RKO (cell line): ENCODE measurements around the gene ZNF593OS.

Experiments used
- DNase-seq: peaks from one replicate; pipeline ENCODE4 v3.0.0-alpha.2; 2016; ENCODE audit warnings: low spot score

Gene ZNF593OS

DNA sequence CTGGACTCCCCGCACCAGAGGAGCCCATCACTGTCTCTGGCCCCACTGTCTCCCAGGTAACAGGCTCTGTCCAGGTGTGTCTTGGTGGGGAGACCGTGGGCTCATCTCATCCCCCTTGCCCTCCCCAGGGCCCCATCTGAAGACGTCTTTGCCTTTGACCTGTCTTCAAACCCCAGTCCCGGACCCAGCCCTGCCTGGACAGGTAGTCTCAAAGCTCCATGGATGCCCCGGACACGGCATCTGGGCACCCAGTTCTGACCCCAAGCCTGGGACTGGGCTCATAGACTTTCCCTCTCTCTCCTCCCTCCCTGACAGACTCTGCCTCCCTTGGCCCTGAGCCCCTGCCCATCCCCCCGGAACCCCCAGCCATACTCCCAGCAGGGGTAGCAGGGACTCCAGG lies 12.5 kb upstream of the ZNF593OS start:
- DNase-seq = no peak

DNA sequence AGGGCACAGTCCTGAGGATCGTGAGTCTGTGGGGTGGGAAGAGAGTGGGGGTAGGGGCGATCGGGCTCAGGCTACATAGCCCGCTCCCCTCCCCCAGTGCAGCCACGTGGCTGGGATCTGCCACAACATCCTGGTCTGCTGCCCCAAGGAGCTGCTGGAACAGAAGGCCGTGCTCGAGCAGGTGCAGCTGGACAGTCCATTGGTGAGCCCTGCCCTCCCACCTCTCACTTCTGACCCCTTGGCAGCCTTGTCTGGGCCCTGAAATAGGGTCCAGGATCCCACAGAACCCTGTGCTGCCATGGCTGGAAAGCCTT lies 10.7 kb upstream of the ZNF593OS start:
- no peak for DNase-seq

DNA sequence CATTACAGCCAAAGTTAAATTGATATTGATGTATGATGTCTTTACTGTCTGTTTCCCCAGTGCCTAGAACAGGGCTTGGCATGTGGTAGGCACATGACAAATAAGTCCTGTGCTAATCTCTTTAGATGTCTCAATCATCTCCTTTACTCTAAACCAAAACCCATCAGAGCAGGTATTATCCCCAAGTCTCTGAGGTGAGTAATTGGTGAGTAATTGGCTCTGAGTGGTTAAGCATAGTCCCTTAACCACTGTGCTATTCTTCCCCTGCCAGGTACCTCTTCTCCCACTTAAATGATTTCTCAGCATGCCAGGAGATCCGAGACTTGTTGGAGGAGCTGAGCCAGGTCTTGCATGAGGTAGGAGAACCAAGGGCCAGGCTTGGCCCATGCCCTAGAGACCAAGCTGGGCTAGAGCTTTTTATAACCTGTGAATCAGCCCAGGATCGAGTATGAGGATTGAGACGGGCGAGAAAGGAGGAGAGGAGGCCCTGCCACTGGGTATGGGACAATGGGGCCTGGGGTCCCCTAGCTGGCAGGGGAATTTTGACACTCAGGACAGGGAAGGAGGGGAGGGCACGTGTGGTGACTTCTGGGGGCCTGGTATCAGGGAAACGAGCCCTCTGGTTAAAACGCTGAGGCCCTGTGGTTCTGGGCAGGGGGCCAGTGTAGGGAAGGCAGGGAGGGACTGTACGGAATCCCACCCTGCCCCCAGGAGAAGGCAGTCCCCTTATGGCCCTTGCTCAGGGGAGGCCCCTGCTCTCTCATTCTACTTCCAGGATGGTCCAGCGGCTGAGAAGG lies 10.2 kb upstream of the ZNF593OS start:
- no peak for DNase-seq

DNA sequence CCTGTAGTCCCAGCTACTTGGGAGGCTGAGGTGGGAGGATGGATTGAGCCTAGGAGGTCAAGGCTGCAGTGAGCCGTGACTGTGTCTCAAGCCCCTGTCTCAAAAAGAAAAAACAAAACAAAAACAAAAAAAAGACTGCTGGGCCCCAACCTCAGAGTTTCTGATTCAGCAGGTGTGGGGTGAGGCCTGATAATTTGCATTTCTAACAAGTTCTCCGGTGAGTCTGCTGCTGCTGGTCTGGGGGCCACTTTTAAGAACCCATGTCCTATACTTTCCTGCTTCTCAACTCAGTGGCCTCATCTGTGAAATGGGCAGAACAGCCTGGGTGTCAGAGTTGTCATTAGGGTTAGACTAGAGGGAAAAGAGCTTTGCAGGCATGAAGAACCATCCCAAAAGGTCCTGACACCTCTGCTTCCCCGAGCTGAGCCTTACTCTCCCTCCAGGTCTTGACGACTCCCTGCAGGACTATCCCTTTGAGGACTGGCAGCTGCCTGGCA lies 8.4 kb upstream of the ZNF593OS start:
- no peak for DNase-seq

DNA sequence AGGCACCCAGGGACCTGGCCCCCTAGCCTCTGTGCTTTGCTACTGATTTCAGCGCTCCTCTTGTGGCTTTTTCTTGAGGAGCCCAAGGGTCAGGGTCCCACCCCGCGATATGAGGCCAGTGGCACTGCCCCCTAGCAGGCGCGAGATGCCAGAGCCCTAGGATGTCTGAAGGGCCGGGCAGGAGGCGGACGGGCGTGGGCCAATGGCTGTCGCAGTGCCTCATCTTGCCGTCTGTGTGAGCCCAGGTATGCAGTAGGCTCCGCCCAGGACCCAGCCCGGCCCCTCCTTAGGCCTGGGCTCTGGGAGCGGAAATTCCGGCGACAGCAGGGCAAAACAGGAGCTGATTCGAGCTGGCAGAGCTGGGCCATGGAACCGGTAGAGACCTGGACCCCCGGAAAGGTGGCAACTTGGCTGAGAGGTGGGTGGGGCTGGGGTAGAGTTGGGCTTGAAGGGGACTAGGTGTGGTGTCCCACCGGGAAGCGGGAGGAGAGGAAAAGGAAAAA lies 5.6 kb upstream of the ZNF593OS start, which contains the start of gene CNKSR1:
TSS of gene CNKSR1 (plus strand) at position 310 of the 503 bp plus-strand sequence. CDS start at position 367, 57 bp downstream.
- no peak for DNase-seq

- no peak for DNase-seq
Measured at GRCh38 chr1:26175346-26175745, 3.7 kb upstream of the ZNF593OS start.

GRCh38 chr1:26170472-26170821 lies 1.2 kb downstream of the ZNF593OS start:
- DNase-seq = no peak

DNA sequence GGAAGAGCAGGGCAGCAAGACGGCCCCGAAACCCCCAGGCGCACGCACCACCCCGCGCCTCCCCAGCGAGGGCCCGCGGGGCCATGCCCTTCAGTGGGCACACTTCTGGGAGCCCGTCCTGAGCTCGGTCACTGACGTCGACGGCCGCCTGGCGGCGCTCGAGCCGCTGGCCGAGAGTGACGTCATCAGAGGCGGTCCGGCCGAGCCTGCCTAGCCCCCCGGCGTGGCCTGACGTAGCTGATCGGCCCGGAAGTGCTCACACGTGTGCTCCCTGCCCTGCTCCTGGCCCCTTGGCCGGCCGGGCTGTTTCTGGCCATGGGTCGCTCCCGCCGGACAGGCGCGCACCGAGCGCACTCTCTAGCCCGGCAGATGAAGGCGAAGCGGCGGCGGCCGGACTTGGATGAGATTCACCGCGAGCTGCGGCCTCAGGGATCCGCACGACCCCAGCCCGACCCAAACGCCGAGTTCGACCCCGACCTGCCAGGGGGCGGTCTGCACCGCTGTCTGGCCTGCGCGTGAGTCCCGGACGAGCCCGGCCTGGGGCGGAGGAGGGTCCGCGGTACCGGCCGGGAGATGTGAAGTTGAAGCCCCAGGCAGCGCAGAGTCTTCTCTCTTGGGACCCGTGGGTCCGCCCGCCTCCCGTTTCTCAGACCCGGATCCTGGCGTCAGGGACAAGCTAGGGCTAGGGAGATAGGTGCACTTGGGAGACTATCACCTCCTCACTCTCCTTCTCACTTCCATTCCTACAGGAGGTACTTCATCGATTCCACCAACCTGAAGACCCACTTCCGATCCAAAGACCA lies 1.8 kb downstream of the ZNF593OS start, which contains the start of gene ZNF593:
TSS of gene ZNF593 (plus strand) at position 240 of the 803 bp plus-strand sequence. CDS start at position 316, 76 bp downstream.
- DNase-seq = peak; percentile 96

GRCh38 chr1:26169198-26169554 lies 2.5 kb downstream of the ZNF593OS start:
- DNase-seq = no peak

DNA sequence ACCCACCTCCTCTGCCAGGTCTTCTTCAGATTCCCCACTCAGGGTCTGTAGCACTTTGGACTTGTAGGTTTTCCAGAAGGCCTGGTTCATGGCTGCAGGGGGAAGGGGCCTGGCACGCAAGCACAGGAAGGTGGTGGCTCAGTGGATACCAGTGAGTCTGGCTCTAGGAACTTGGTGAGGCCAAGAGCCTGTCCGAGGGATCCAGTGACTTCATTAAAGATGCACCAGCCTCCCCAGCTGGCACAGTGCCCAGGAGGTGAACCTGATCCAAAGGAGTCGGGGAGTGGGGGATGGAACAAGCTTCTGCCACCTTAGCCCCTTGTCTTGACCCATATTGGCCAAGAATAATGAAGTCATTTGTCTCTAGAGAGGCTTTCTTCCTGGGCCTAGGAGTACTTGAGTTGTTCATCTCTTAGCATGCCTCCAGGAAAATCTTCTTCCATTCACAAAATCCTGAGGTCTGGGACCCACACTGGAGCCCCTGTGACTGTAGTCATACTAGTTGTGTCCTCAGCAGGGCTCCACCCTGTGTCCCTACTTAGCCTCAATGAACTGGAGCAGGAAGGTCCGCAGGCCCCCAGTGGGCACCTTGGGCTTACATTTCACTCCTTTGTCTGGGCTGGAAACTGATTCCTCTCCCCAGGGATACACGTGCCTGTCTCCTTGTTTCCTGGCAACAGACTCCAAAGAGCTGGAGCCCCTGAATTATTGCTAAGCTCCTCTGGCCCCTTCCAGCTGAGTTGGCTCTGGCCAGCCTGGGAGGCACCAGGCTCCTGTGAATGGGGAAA lies 3.0 kb downstream of the ZNF593OS start, which contains the start of gene C1orf232:
TSS of gene C1orf232 (minus strand) at position 554 of the 788 bp plus-strand sequence. CDS start at position 90, 464 bp downstream.
- DNase-seq = peak; percentile 17

- no peak for DNase-seq
Measured at GRCh38 chr1:26166719-26167281, 4.8 kb downstream of the ZNF593OS start.

DNA sequence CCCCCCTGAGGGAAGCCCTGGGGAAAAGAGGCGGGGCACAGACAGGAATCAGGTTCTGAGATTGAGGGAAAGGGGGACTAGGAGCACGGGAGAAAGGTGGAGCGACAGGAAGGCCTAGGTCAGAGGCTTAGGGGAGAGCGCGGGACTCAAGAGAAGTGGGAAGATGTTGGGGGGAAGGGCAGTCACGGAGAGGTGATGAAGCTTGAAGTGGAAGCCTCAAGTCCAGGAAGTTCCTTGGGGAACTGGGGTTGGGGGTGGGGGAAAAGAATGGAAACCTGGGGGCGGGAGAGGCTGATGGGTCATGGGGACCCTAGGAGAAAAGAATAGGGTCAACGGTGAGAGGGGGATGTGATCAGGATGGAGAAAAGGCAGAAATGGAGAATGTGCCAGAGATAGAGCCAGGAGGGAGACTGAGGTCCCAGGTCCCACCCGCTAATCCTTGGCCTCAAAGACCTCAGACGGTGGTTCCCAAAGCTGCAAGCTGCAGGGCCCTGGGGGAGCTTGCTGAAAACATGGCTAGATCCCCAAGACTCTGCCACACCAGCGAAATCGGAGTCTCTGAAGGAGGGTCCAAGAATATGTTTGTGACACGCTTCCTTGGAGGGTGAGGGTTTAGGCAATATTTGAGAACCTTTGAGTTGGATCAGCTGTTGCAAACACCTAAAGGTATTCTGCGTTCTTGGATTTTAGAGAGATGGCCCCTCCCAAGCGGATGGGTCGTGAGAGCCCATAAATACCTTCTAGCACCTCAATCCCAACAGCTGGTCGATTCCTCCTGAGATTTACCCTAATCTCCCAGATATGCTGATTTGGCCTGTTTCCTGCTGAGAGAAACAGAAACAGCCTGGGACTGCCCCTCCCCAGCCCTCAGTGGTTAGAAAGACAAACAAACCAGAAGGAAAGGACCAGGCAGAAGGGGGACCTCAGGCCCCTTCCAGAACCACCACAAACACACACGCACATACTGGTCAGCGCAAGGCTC lies 6.5 kb downstream of the ZNF593OS start:
- DNase-seq = no peak

GRCh38 chr1:26164036-26164860 lies 7.4 kb downstream of the ZNF593OS start:
- peak; percentile 56 for DNase-seq

GRCh38 chr1:26163684-26164035 lies 8.0 kb downstream of the ZNF593OS start:
- no peak for DNase-seq

DNA sequence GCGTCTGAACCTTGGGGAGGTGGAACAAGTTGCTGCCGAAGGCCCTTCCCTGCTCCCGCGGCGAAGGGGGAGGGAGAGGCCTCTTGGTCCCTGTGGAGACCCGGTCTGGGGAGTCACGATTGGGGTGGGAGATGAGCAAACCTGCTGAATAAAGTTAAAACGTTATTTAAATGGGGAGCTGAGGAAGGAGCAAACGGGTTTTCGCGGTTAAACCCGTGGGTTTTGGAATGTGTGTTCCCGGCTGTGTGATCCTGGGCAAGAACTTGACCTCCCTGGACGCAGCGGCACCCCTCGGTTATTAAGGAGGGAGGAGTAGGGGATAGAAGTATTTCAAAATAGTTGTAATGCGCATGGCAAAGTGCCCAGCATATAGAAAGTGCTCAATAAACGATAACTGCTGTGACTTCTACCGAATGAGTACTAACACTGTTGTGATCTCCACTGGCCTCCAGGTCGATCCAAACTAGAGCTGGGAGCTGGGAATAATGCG lies 9.4 kb downstream of the ZNF593OS start:
- peak; percentile 53 for DNase-seq

GRCh38 chr1:26161415-26162219 lies 10.0 kb downstream of the ZNF593OS start:
- peak; percentile 60 for DNase-seq

GRCh38 chr1:26160527-26161414 lies 10.9 kb downstream of the ZNF593OS start:
- no peak for DNase-seq

DNA sequence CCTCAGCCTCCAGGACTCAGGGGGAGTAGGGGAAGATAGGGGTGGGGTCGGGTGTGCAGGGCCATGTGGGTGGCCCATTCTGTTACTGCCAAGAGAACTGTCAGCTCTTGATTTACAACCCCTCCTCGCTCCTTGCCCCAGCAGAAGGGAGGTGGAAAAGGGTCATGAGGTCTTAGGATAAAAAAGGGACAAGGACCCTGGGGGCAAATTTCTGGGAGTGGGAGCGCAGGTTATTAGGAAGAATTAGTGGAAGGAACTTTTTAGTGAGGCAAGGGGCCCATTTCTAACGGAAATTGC lies 11.9 kb downstream of the ZNF593OS start:
- DNase-seq = no peak
